Spleen (tissue), 11 donors: ENCODE data around the gene ITIH2. TPM values are rescaled to one million over a fixed set of nuclear protein-coding genes. Genes with fewer than 3 reads are reported as not detected.

Source experiments
- DNase-seq: peaks from one replicate; pipeline ENCODE4 v3.0.0-alpha.2; 2020
- H3K27ac ChIP-seq, 8 donors: fragments of 200-600 bp; sonication (generic) in 7 of 8; 1 replicate in 4 of 8; 2 replicates in 4 of 8; pipeline versions ENCODE4 v1.5.0 to v1.8.0; 2016 to 2021; ENCODE audit warnings: inconsistent platforms in 4 of 8, mild to moderate bottlenecking in 4 of 8, moderate library complexity in 1 of 8
- H3K27me3 ChIP-seq, 7 donors: fragments of 200-600 bp; sonication (generic) in 6 of 7; replicated peaks in 1 of 7; 1 replicate in 4 of 7; 2 replicates in 3 of 7; pipeline versions ENCODE4 v1.5.0 to v1.8.0; 2016 to 2021; ENCODE audit warnings: inconsistent platforms in 3 of 7, mild to moderate bottlenecking in 1 of 7
- H3K36me3 ChIP-seq, 6 donors: fragments of 200-600 bp; sonication (generic) in 5 of 6; 1 replicate in 4 of 6; 2 replicates in 2 of 6; pipeline versions ENCODE4 v1.5.0 to v1.8.0; 2016 to 2021; ENCODE audit warnings: inconsistent platforms in 2 of 6
- H3K4me1 ChIP-seq, 6 donors: fragments of 200-600 bp; sonication (generic) in 5 of 6; 1 replicate in 3 of 6; 2 replicates in 3 of 6; pipeline versions ENCODE4 v1.5.0 to v1.8.0; 2016 to 2021; ENCODE audit warnings: inconsistent platforms in 3 of 6
- H3K4me3 ChIP-seq, 8 donors: fragments of 200-600 bp; sonication (generic) in 7 of 8; 1 replicate in 4 of 8; 2 replicates in 4 of 8; pipeline versions ENCODE4 v1.5.0 to v1.8.0; 2016 to 2021; ENCODE audit warnings: inconsistent platforms in 4 of 8, mild to moderate bottlenecking in 4 of 8, moderate library complexity in 2 of 8
- H3K9me3 ChIP-seq, 8 donors: fragments of 200-600 bp; sonication (generic) in 7 of 8; 1 replicate in 4 of 8; 2 replicates in 4 of 8; pipeline versions ENCODE4 v1.5.0 to v1.8.0; 2016 to 2021; ENCODE audit warnings: inconsistent platforms in 4 of 8
- POLR2A ChIP-seq, 3 donors: fragments of 450-650 bp; IDR thresholded peaks; one replicate each; pipeline ENCODE4 v1.5.1; 2017; ENCODE audit warnings: antibody characterized with exemption in 3 of 3, mild to moderate bottlenecking in 1 of 3
- POLR2AphosphoS5 ChIP-seq, 3 donors: sonication (generic); formaldehyde crosslinking; IDR thresholded peaks; one replicate each; pipeline ENCODE4 v1.5.1; 2017; ENCODE audit warnings: antibody characterized with exemption in 3 of 3
- WGBS, 5 donors: extraction: QIAGEN DNeasy Blood & Tissue Kit in 3 of 5; methylation state at CpG; one replicate each; pipeline versions ENCODE4 v1.1.5 to v1.1.7; 2013 to 2018; 5-methylcytosine and 5-hydroxymethylcytosine counted together
- intact Hi-C: fragments of 100-400 bp; cut with DNase I; formaldehyde crosslinking; loops from one replicate; pipeline ENCODE4 v1.15.0; 2023; ENCODE audit warnings: low total_unique reads
- polyA plus RNA-seq, 3 donors: library from polyadenylated mRNA; stranded (reverse); fragments of 200-250 nt; gene quantifications; one replicate each; pipeline ENCODE4 v1.2.1, GENCODE V29; 2013
- total RNA-seq, 7 donors: library from RNA; depleted of rRNA in 3 of 7; stranded (reverse); fragments of >200 nt in 3 of 7; fragmentation: NEBNext Ultra II Directional in 4 of 7; extraction: Animal tissue kit (Norgen Biotek cat#: 25700) in 4 of 7; gene quantifications; one replicate each; pipeline versions ENCODE4 v1.1.0 to v1.2.1, GENCODE V29; 2016 to 2021
- TF ChIP-seq, protein P1 (sequence below), 11 experiments: fragments of 200-600 bp in 7 of 11; fragments of 450-650 bp in 4 of 11; sonication (generic) in 4 of 11; IDR thresholded peaks in 8 of 11; conservative IDR thresholded peaks in 3 of 11; 1 replicate in 7 of 11; 2 replicates in 4 of 11; pipeline versions ENCODE4 v1.4.0 to v1.8.0; 2016 to 2021; ENCODE audit warnings: antibody characterized with exemption in 11 of 11, inconsistent platforms in 4 of 11, mild to moderate bottlenecking in 1 of 11
- donor health status: healthy with polysubstance abuse.
- donor health status: DM: no; HTN: no; CAD: no; lungs with moderate emphysema.
- donor health status: DM: no; HTN: no; CAD: no.
- donor health status: Bipolar disorder and iron deficiency.
- donor health status: healthy.
- donor health status: DM: no; HTN: no; CAD: no.
- donor health status: DM: yes; HTN: yes; CAD: no.

The ITIH2 gene
- total and polyA plus RNA-seq, 10 donors = not detected

DNA sequence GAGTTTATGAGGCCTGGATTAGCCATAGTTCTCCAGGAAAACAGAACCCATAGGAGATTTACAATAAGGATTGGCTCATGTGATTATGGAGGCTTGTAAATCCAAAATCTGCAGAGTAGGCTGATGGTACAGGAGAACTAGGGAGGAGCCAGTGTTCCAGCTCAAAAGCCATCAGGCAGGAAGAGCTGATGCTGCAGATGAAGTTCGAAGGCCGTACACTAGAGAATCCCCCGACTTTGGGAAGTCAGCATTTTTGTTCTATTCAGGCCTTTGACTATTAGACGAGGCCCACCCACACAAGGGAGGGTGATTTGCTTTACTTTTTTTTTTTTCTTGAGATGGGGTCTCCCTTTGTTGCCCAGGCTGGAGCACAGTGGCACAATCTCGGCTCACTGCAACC, 47.1 kb downstream of the ITIH2 start:
- intact Hi-C loops = no loop called here
- H3K27me3 ChIP-seq = no peaks in the 10 kb centered on the region
- TF ChIP-seq, protein P1, sequence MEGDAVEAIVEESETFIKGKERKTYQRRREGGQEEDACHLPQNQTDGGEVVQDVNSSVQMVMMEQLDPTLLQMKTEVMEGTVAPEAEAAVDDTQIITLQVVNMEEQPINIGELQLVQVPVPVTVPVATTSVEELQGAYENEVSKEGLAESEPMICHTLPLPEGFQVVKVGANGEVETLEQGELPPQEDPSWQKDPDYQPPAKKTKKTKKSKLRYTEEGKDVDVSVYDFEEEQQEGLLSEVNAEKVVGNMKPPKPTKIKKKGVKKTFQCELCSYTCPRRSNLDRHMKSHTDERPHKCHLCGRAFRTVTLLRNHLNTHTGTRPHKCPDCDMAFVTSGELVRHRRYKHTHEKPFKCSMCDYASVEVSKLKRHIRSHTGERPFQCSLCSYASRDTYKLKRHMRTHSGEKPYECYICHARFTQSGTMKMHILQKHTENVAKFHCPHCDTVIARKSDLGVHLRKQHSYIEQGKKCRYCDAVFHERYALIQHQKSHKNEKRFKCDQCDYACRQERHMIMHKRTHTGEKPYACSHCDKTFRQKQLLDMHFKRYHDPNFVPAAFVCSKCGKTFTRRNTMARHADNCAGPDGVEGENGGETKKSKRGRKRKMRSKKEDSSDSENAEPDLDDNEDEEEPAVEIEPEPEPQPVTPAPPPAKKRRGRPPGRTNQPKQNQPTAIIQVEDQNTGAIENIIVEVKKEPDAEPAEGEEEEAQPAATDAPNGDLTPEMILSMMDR (IDR thresholded peaks at IDR 0.05 in 8 of 11, conservative IDR thresholded peaks at IDR 0.05 in 3 of 11) = no peak
- no peak for TF ChIP-seq POLR2AphosphoS5 (IDR thresholded peaks at IDR 0.05)
- TF ChIP-seq POLR2A (IDR thresholded peaks at IDR 0.05) = no peak
- peaks cover 0 to 55% (median 35%) of the 10 kb centered on the region in 6 donors for H3K36me3 ChIP-seq
- H3K27ac ChIP-seq = no peak overlapping the region
- H3K9me3 ChIP-seq = no peaks in the 10 kb centered on the region
- H3K4me1 ChIP-seq = no peaks in the 10 kb centered on the region
- WGBS, 5 donors = 80 to 92% (median 85%) methylated on average over 5 of the region's 5 CpGs
- H3K4me3 ChIP-seq = no peak overlapping the region
- DNase-seq = no peak

DNA sequence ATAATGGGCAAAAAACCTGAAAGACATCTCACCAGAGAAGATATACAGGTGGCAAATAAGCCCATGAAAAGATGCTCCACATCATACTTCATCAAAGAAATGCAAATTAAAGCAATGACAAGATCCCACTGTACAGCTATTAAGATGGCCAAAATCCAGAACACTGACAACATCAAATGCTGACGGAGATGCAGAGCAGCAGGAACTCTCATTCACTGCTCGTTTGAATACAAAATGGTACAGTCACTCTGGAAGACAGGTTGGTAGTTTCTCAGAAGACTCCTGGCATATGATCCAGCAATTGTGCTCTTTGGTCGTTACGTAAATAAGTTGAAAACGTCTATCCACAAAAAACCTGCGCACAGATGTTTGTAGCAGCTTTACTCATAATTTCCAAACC, 49.1 kb downstream of the ITIH2 start:
- Histone ChIP-seq H3K27me3 (no peaks in the 10 kb centered on the region), H3K36me3 (peaks cover 0 to 75% (median 54%) of the 10 kb centered on the region in 6 donors), H3K4me1 (no peaks in the 10 kb centered on the region), H3K9me3 (no peaks in the 10 kb centered on the region), H3K4me3 (no peak overlapping the region), H3K27ac (no peak overlapping the region)
- TF ChIP-seq, protein P1 (IDR thresholded peaks at IDR 0.05 in 8 of 11, conservative IDR thresholded peaks at IDR 0.05 in 3 of 11) = no peak
- TF ChIP-seq POLR2AphosphoS5 (IDR thresholded peaks at IDR 0.05) (no peak), POLR2A (IDR thresholded peaks at IDR 0.05) (no peak)
- intact Hi-C loops = no loop called here
- 93 to 96% (median 95%) methylated on average over 6 of the region's 6 CpGs for WGBS, 5 donors
- DNase-seq = no peak

DNA sequence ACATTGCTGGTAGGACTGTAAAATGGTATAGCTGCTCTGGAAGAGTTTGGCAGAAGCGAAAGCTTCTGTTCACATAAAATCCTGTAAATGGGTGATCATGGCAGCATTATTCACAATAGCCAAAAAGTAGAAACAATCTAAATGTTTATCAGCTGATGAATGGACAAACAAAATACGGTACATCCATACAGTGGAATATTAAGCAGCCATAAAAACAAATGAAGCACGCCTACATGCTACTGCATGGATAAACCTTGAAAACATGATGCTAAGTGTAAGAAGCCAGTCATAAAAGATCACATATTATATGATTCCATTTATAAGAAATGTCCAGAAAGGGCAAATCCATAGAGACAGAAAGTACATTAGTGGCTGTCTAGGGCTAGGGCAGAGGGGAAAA, 52.0 kb downstream of the ITIH2 start:
- intact Hi-C loops = no loop called here
- no peak for DNase-seq
- no peak overlapping the region for H3K4me3 ChIP-seq
- H3K36me3 ChIP-seq = peaks cover 0 to 98% (median 75%) of the 10 kb centered on the region in 6 donors
- no peaks in the 10 kb centered on the region for H3K27me3 ChIP-seq
- no peaks in the 10 kb centered on the region for H3K4me1 ChIP-seq
- H3K9me3 ChIP-seq = no peaks in the 10 kb centered on the region
- no peak overlapping the region for H3K27ac ChIP-seq
- WGBS, 5 donors = 80 to 98% (median 96%) methylated on average over 3 of the region's 3 CpGs
- TF ChIP-seq, protein P1 (IDR thresholded peaks at IDR 0.05 in 8 of 11, conservative IDR thresholded peaks at IDR 0.05 in 3 of 11) = no peak
- TF ChIP-seq POLR2A (IDR thresholded peaks at IDR 0.05) (no peak), POLR2AphosphoS5 (IDR thresholded peaks at IDR 0.05) (no peak)

DNA sequence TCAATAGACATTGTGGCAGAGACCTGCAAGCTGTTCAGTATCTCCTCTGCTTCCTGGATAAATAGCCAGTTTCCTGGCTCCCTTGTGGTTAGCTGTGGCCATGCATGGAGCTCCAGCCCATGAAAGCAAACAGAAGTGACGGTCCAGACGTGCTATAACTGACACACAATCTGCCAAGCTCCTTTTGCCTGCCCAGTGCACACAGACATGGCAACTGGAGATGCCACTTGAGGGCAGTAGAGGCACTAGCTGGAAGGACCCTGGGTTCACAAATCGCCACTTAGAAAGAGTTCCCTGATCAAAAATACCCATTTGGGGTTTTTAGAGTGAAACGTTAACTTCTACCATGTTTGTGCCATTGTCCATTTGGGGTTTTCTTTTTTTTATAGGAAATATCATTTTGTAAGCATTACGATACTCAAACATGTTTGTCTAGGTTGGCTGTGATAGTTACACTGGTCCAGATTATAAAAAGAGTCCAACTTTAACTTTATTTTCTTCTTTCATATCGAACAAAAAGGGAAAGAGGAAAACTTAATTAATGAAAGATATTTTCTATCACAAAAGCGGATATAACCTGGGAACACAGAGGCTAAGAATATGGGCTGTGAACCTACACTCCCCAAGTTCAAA, 53.4 kb downstream of the ITIH2 start:
- Histone ChIP-seq H3K4me1 (no peaks in the 10 kb centered on the region), H3K27me3 (no peaks in the 10 kb centered on the region), H3K4me3 (no peak overlapping the region), H3K9me3 (no peaks in the 10 kb centered on the region), H3K27ac (no peak overlapping the region), H3K36me3 (peaks cover 4 to 98% (median 85%) of the 10 kb centered on the region in 6 donors)
- no peak for DNase-seq
- intact Hi-C loops = no loop called here
- TF ChIP-seq POLR2AphosphoS5 (IDR thresholded peaks at IDR 0.05) (no peak), POLR2A (IDR thresholded peaks at IDR 0.05) (no peak)
- TF ChIP-seq, protein P1 (IDR thresholded peaks at IDR 0.05 in 8 of 11, conservative IDR thresholded peaks at IDR 0.05 in 3 of 11) = peak in 5 of 11 experiments; percentile 10 to 36 (median 13)
- WGBS, 5 donors = 63 to 74% (median 66%) methylated on average over 7 of the region's 7 CpGs
